NCI-H2107 treated with DMSO at 0.1 percent for 48 hours (cell line): ENCODE results near the gene ZMIZ1.

Experiments
- DNase-seq: peaks from one replicate; lab custom pipeline; 2025; ENCODE audit not compliant: unreplicated experiment; lab: John Stamatoyannopoulos, UW

The ZMIZ1 gene

GRCh38 chr10:79202188-79203013 lies 133.6 kb downstream of the ZMIZ1 start:
- DNase-seq: no peak

- DNase-seq: no peak
Observed at GRCh38 chr10:79203014-79203644, 134.4 kb downstream of the ZMIZ1 start.

- no peak for DNase-seq
Observed at GRCh38 chr10:79203833-79204232, 135.1 kb downstream of the ZMIZ1 start.

- no peak for DNase-seq
Observed at GRCh38 chr10:79206300-79207095, 137.7 kb downstream of the ZMIZ1 start.

GRCh38 chr10:79207096-79207357 lies 138.3 kb downstream of the ZMIZ1 start:
- DNase-seq: no peak

GRCh38 chr10:79207726-79208125 lies 139.0 kb downstream of the ZMIZ1 start:
- no peak for DNase-seq

GRCh38 chr10:79208251-79208983 lies 139.7 kb downstream of the ZMIZ1 start:
- no peak for DNase-seq

GRCh38 chr10:79209340-79209739 lies 140.6 kb downstream of the ZMIZ1 start:
- DNase-seq: no peak

GRCh38 chr10:79209831-79210230 lies 141.1 kb downstream of the ZMIZ1 start:
- no peak for DNase-seq

- no peak for DNase-seq
Observed at GRCh38 chr10:79210672-79211071, 141.9 kb downstream of the ZMIZ1 start.

GRCh38 chr10:79211616-79212015 lies 142.8 kb downstream of the ZMIZ1 start:
- DNase-seq: no peak

- DNase-seq: no peak
Observed at GRCh38 chr10:79215531-79215930, 146.8 kb downstream of the ZMIZ1 start.

GRCh38 chr10:79219322-79219957 lies 150.7 kb downstream of the ZMIZ1 start:
- no peak for DNase-seq

- no peak for DNase-seq
Observed at GRCh38 chr10:79220307-79220706, 151.5 kb downstream of the ZMIZ1 start.

- peak; percentile 25 for DNase-seq
Observed at GRCh38 chr10:79221110-79222051, 152.6 kb downstream of the ZMIZ1 start.

GRCh38 chr10:79222186-79222585 lies 153.4 kb downstream of the ZMIZ1 start:
- DNase-seq: no peak

- no peak for DNase-seq
Observed at GRCh38 chr10:79223091-79224048, 154.6 kb downstream of the ZMIZ1 start.

- no peak for DNase-seq
Observed at GRCh38 chr10:79224263-79224949, 155.6 kb downstream of the ZMIZ1 start.
